Trophoblast cell (in vitro differentiated cells and primary cell): ENCODE measurements around the gene TADA3.
A peak's percentile ranks its signal among the peaks of the same experiment; 100 is the strongest.

ENCODE experiments used
- DNase-seq, 2 donors: peaks; one replicate each; pipeline ENCODE4 v3.0.0-alpha.2; 2016
- H2AFZ ChIP-seq: 2 replicates; pipeline ENCODE4 v1.6.1; 2013; ENCODE audit warnings: low read length, moderate library complexity, mild to moderate bottlenecking; ENCODE audit not compliant: insufficient read depth, poor library complexity
- H2AK5ac ChIP-seq: 2 replicates; pipeline ENCODE4 v1.6.1; 2013; ENCODE audit warnings: mild to moderate bottlenecking, low read length
- H2BK120ac ChIP-seq: 2 replicates; pipeline ENCODE4 v1.6.1; 2013; ENCODE audit warnings: low read length, mild to moderate bottlenecking, moderate library complexity; ENCODE audit not compliant: insufficient read depth, poor library complexity
- H2BK12ac ChIP-seq: 2 replicates; pipeline ENCODE4 v1.6.1; 2013; ENCODE audit warnings: mild to moderate bottlenecking, low read length, moderate library complexity
- H2BK5ac ChIP-seq: 2 replicates; pipeline ENCODE4 v1.6.1; 2013; ENCODE audit warnings: low read length, low read depth, moderate library complexity, mild to moderate bottlenecking; ENCODE audit not compliant: poor library complexity
- H3K14ac ChIP-seq: 2 replicates; pipeline ENCODE4 v1.6.1; 2013; ENCODE audit warnings: mild to moderate bottlenecking, low read length
- H3K18ac ChIP-seq: 2 replicates; pipeline ENCODE4 v1.6.1; 2013; ENCODE audit warnings: mild to moderate bottlenecking, low read length
- H3K23ac ChIP-seq: 2 replicates; pipeline ENCODE4 v1.6.1; 2013; ENCODE audit warnings: low read length
- H3K27ac ChIP-seq: 2 replicates; pipeline ENCODE4 v1.5.1; 2013; ENCODE audit warnings: low read depth, mild to moderate bottlenecking, inconsistent platforms, low read length, moderate library complexity
- H3K27me3 ChIP-seq: 2 replicates; pipeline ENCODE4 v1.6.1; 2013; ENCODE audit warnings: inconsistent platforms, mild to moderate bottlenecking, low read length, moderate library complexity; ENCODE audit not compliant: insufficient read depth
- H3K36me3 ChIP-seq, 2 experiments: 1 replicate in 1 of 2; 2 replicates in 1 of 2; pipeline ENCODE4 v1.6.1; 2013; ENCODE audit warnings: low read length in 2 of 2, mild to moderate bottlenecking in 2 of 2, moderate library complexity in 1 of 2; ENCODE audit not compliant: insufficient read depth in 2 of 2, control insufficient read depth in 1 of 2
- H3K4ac ChIP-seq: 2 replicates; pipeline ENCODE4 v1.6.1; 2013; ENCODE audit warnings: low read depth, mild to moderate bottlenecking, low read length, moderate library complexity
- H3K4me1 ChIP-seq, 2 experiments: 1 replicate in 1 of 2; 2 replicates in 1 of 2; pipeline ENCODE4 v1.6.1; 2013; ENCODE audit warnings: low read length in 2 of 2, mild to moderate bottlenecking in 2 of 2, moderate library complexity in 1 of 2; ENCODE audit not compliant: insufficient read depth in 2 of 2, control insufficient read depth in 1 of 2
- H3K4me2 ChIP-seq: 2 replicates; pipeline ENCODE4 v1.6.1; 2013; ENCODE audit warnings: inconsistent platforms, mild to moderate bottlenecking, low read length, moderate library complexity
- H3K4me3 ChIP-seq: 2 replicates; pipeline ENCODE4 v1.5.1; 2013; ENCODE audit warnings: mild to moderate bottlenecking, low read depth, low read length, inconsistent platforms
- H3K79me1 ChIP-seq: one replicate; pipeline ENCODE4 v1.6.1; 2013; ENCODE audit warnings: low read length
- H3K79me2 ChIP-seq: 2 replicates; pipeline ENCODE4 v1.6.1; 2013; ENCODE audit warnings: low read length, mild to moderate bottlenecking; ENCODE audit not compliant: control insufficient read depth, insufficient read depth, poor library complexity
- H3K9ac ChIP-seq: 2 replicates; pipeline ENCODE4 v1.6.1; 2013; ENCODE audit warnings: mild to moderate bottlenecking, low read length
- H3K9me3 ChIP-seq: 2 replicates; pipeline ENCODE4 v1.6.1; 2013; ENCODE audit warnings: low read depth, mild to moderate bottlenecking, control low read depth, inconsistent platforms, low read length; ENCODE audit not compliant: insufficient read depth
- H4K12ac ChIP-seq: 2 replicates; pipeline ENCODE4 v1.6.1; 2013; ENCODE audit warnings: low read depth, mild to moderate bottlenecking, low read length, moderate library complexity
- H4K8ac ChIP-seq: 2 replicates; pipeline ENCODE4 v1.6.1; 2013; ENCODE audit warnings: low read depth, mild to moderate bottlenecking, low read length, moderate library complexity
- H4K91ac ChIP-seq: one replicate; pipeline ENCODE4 v1.6.1; 2013; ENCODE audit warnings: low read depth, mild to moderate bottlenecking, low read length, moderate library complexity
- WGBS: extraction: QIAGEN DNeasy Blood & Tissue Kit; methylation state at CpG from one replicate; pipeline ENCODE4 v1.1.7; 2013; ENCODE audit warnings: missing lambda C conversion rate; ENCODE audit not compliant: insufficient read length, insufficient coverage; ENCODE audit errors: extremely low coverage; 5-methylcytosine and 5-hydroxymethylcytosine counted together

Gene TADA3

GRCh38 chr3:9791127-9791526 lies 1.1 kb downstream of the TADA3 start:
- Histone ChIP-seq H3K4me3 (no peak overlapping the region), H2AK5ac (no peak overlapping the region), H4K12ac (no peak overlapping the region), H2BK12ac (no peak overlapping the region), H3K18ac (peak overlapping the region; percentile 14), H3K27ac (no peak overlapping the region), H3K4me1 (peaks cover 3% of the 10 kb centered on the region in 2 experiments), H2BK120ac (no peak overlapping the region), H2BK5ac (no peak overlapping the region), H2AFZ (no peak overlapping the region), H3K4me2 (no peak overlapping the region), H4K8ac (peak overlapping the region; percentile 10), H3K36me3 (peaks cover 18 to 35% of the 10 kb centered on the region in 2 experiments), H4K91ac (no peak overlapping the region), H3K9ac (no peak overlapping the region), H3K79me2 (peaks cover 12% of the 10 kb centered on the region), H3K14ac (no peak overlapping the region), H3K79me1 (peaks cover 14% of the 10 kb centered on the region), H3K23ac (no peak overlapping the region), H3K9me3 (no peaks in the 10 kb centered on the region), H3K27me3 (no peaks in the 10 kb centered on the region), H3K4ac (no peak overlapping the region)
- WGBS, result no CpG with 5 or more reads among the region's 11 CpGs
- no peak for DNase-seq

- Histone ChIP-seq H3K9ac (no peak overlapping the region), H3K14ac (no peak overlapping the region), H3K36me3 (peaks cover 30 to 42% of the 10 kb centered on the region in 2 experiments), H3K9me3 (no peaks in the 10 kb centered on the region), H2AFZ (no peak overlapping the region), H3K4me3 (no peak overlapping the region), H3K27ac (no peak overlapping the region), H3K4me2 (no peak overlapping the region), H4K91ac (no peak overlapping the region), H2BK5ac (no peak overlapping the region), H3K27me3 (no peaks in the 10 kb centered on the region), H3K23ac (no peak overlapping the region), H3K4me1 (peaks cover 3% of the 10 kb centered on the region in 2 experiments), H3K18ac (no peak overlapping the region), H4K8ac (no peak overlapping the region), H4K12ac (no peak overlapping the region), H2BK12ac (no peak overlapping the region), H3K4ac (no peak overlapping the region), H2BK120ac (no peak overlapping the region), H3K79me2 (peaks cover 1% of the 10 kb centered on the region), H2AK5ac (no peak overlapping the region), H3K79me1 (peaks cover 6% of the 10 kb centered on the region)
- DNase-seq, result no peak
- WGBS, result no CpG with 5 or more reads among the region's 6 CpGs
These were observed 4.6 kb downstream of the TADA3 start for GRCh38 chr3:9787714-9788113.

DNA sequence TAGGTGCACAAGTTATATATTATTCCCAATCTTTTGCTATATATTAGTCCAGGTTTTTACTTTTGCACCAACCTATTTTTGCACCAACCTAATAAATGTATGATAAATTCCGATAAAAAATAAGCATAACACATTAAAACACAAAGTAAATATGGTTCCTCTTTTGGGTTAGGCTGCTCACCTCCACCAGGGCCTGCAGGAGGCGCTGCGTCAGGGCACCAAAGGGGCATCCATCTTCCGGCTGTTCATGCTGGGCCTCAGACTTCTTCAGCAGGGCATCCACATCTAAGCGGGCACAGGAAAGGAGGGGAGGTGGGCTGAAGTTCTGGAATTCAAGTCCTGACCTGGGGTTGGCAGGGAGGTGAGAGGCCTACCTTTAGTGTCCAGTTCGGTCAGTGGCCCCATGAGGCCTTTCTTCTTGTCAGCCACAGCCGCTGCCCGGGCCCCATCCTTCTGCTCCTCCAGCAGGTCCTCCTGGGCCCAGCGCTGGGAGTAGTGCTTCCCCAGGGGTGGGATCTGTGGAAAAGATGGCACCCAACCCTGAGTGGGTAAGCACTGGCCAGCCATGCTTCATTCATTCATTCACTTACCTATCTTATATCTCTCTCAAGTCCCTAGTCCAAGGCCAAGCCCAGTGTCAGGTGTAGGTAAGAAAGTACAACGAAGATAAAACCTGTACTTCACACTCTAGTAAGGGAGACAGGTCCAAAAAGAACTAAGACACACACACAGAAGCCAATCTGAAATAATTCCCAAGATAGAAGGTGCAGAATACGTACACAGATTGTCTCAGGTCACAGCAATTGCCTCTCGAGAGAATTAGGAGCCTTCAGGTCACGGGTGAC lies 5.2 kb downstream of the TADA3 start:
- H2BK120ac ChIP-seq, result no peak overlapping the region
- no peak overlapping the region for H4K8ac ChIP-seq
- H2BK12ac ChIP-seq, result no peak overlapping the region
- H3K27me3 ChIP-seq, result no peaks in the 10 kb centered on the region
- no peak overlapping the region for H3K18ac ChIP-seq
- no peak overlapping the region for H2AFZ ChIP-seq
- no peak overlapping the region for H4K91ac ChIP-seq
- H3K9me3 ChIP-seq, result no peaks in the 10 kb centered on the region
- peaks cover 3% of the 10 kb centered on the region in 2 experiments for H3K4me1 ChIP-seq
- no peak overlapping the region for H4K12ac ChIP-seq
- H3K4ac ChIP-seq, result no peak overlapping the region
- H3K4me2 ChIP-seq, result no peak overlapping the region
- no CpG with 5 or more reads among the region's 13 CpGs for WGBS
- no peak overlapping the region for H2AK5ac ChIP-seq
- H2BK5ac ChIP-seq, result no peak overlapping the region
- H3K79me1 ChIP-seq, result peaks cover under 1% of the 10 kb centered on the region
- no peak for DNase-seq
- H3K14ac ChIP-seq, result no peak overlapping the region
- no peak overlapping the region for H3K27ac ChIP-seq
- H3K4me3 ChIP-seq, result no peak overlapping the region
- no peak overlapping the region for H3K9ac ChIP-seq
- no peaks in the 10 kb centered on the region for H3K79me2 ChIP-seq
- no peak overlapping the region for H3K23ac ChIP-seq
- peaks cover 30 to 48% of the 10 kb centered on the region in 2 experiments for H3K36me3 ChIP-seq

DNA sequence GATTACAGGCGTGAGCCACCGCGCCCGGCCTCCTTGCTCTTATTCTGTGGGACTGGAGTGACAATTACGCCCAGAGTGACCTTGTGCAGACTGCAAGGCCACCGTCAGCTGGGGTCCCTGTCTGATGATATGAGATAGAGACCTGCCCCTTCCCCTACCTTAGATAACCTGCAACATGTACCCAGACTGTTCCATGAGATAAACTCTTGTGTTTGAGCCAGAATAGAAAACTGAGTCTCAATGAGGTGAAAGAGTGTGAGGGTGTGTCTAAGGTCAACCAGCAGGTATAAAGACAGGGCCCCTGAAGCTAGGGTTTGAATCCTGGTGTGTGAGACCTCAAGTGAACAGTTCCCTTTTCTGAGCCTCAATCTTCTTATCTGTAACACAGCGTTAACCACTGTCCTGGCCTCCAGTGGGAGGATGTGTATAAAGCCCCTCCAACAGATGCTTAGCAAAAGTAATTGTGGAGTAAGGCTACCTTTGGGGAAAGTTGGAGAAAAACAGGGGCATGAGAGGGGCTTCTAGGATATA lies 6.0 kb downstream of the TADA3 start:
- Histone ChIP-seq H2BK5ac (no peak overlapping the region), H2BK120ac (no peak overlapping the region), H3K4me3 (no peak overlapping the region), H3K4me1 (no peaks in the 10 kb centered on the region), H4K8ac (no peak overlapping the region), H2BK12ac (no peak overlapping the region), H3K27ac (no peak overlapping the region), H3K9ac (no peak overlapping the region), H2AK5ac (no peak overlapping the region), H3K18ac (no peak overlapping the region), H4K12ac (no peak overlapping the region), H3K4ac (no peak overlapping the region), H2AFZ (no peak overlapping the region), H3K14ac (no peak overlapping the region), H3K79me1 (no peaks in the 10 kb centered on the region), H3K79me2 (no peaks in the 10 kb centered on the region), H3K9me3 (no peaks in the 10 kb centered on the region), H3K27me3 (no peaks in the 10 kb centered on the region), H3K4me2 (no peak overlapping the region), H4K91ac (no peak overlapping the region), H3K23ac (no peak overlapping the region), H3K36me3 (peaks cover 35 to 54% of the 10 kb centered on the region in 2 experiments)
- DNase-seq, result no peak
- no CpG with 5 or more reads among the region's 7 CpGs for WGBS
